ENCODE data around the gene CDH23. TPM values are rescaled to one million over a fixed set of nuclear protein-coding genes. Genes with fewer than 3 reads are reported as not detected.

The CDH23 gene
- total and polyA plus RNA-seq, 9 of the 15 experiments (the other 6 are each of a cell fraction or from before 2014, with no cell fraction given): 0.18 to 1.2 (median 0.47) TPM

DNA sequence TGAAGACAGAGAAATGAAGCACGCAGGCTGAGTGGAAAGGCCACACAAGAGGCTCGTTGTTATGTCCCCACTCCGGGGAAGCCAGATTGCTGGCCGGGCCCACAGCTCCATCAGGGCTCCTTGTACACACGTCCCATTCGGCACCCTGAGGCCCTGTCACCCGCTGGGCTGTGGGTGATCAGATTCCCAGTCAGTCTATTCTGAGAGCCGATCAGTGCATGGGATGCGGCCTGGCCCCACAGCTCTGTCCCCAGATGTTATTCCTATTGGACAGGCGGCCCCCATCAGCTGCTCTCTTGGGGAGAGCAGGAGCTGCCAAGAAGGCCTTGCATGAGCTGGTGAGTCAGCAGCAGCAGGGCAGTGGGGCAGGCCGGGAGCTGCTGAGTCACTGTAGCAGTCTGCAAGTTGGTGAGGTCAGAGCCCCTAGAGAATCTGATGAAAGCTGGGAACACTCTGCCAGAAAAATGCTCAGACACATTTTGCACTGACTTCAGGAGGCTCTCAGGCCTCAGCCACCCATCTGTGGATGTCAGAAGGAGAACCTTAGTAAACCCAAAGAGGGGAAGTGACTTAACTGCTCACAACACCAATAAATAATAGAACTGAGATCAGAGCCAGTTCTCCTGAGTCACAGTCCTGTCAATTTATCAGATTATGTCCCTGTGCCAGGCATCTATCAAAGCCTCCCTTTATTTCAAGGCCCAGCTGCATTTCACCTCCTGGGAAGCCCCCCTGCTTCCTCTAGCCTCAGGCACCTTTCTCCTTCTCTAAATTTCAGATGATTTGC is 463.7 kb downstream of the CDH23 start (continued):
- TF ChIP-seq MAFF (IDR thresholded peaks at IDR 0.05; ENCODE audit: low read length): peak; percentile 96
- TF ChIP-seq PHTF2 (CRISPR knock-in tag; IDR thresholded peaks at IDR 0.05): no peak
- TF ChIP-seq, protein P1, sequence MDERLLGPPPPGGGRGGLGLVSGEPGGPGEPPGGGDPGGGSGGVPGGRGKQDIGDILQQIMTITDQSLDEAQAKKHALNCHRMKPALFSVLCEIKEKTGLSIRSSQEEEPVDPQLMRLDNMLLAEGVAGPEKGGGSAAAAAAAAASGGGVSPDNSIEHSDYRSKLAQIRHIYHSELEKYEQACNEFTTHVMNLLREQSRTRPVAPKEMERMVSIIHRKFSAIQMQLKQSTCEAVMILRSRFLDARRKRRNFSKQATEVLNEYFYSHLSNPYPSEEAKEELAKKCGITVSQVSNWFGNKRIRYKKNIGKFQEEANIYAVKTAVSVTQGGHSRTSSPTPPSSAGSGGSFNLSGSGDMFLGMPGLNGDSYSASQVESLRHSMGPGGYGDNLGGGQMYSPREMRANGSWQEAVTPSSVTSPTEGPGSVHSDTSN (CRISPR knock-in tag; IDR thresholded peaks at IDR 0.05; ENCODE audit: low read depth): no peak
- TF ChIP-seq, protein P1 (tag; conservative IDR thresholded peaks at IDR 0.05; ENCODE audit: low read depth): peak; percentile 89
- TF ChIP-seq, protein P2, sequence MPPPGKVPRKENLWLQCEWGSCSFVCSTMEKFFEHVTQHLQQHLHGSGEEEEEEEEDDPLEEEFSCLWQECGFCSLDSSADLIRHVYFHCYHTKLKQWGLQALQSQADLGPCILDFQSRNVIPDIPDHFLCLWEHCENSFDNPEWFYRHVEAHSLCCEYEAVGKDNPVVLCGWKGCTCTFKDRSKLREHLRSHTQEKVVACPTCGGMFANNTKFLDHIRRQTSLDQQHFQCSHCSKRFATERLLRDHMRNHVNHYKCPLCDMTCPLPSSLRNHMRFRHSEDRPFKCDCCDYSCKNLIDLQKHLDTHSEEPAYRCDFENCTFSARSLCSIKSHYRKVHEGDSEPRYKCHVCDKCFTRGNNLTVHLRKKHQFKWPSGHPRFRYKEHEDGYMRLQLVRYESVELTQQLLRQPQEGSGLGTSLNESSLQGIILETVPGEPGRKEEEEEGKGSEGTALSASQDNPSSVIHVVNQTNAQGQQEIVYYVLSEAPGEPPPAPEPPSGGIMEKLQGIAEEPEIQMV (tag; conservative IDR thresholded peaks at IDR 0.05; ENCODE audit: low read depth): peak; percentile 22; the same call in 1 of the 2 replicates
- TF ChIP-seq NUFIP1 (IDR thresholded peaks at IDR 0.05; ENCODE audit: partially characterized antibody): peak; percentile 61
- TF ChIP-seq DPF2 (IDR thresholded peaks at IDR 0.05): peak; percentile 95
- TF ChIP-seq ZNF134 (CRISPR knock-in tag; conservative IDR thresholded peaks at IDR 0.05): peak; percentile 50; the same call in 1 of the 2 replicates
- TF ChIP-seq NR4A1 (CRISPR knock-in tag; IDR thresholded peaks at IDR 0.05): 0 out of 2 replicates have a peak, but pooled peaks have one; percentile 38
- peak; percentile 85; the same call in 1 of the 2 replicates for TF ChIP-seq NR4A1 (tag; IDR thresholded peaks at IDR 0.05)
- 0 out of 2 replicates have a peak, but pooled peaks have one; percentile 11 for TF ChIP-seq NR2C1 (IDR thresholded peaks at IDR 0.05)
- peak; percentile 73 for TF ChIP-seq NR2C1 (tag; IDR thresholded peaks at IDR 0.05)
- TF ChIP-seq PTBP1 (IDR thresholded peaks at IDR 0.05; ENCODE audit: low read depth, low read length): no peak
- TF ChIP-seq TFE3 (CRISPR knock-in tag; IDR thresholded peaks at IDR 0.05): no peak; the same call in 1 of the 2 replicates
- no peak for TF ChIP-seq PRMT5 (CRISPR knock-in tag; IDR thresholded peaks at IDR 0.05)
- TF ChIP-seq NBN (IDR thresholded peaks at IDR 0.05; ENCODE audit: low read depth): peak; percentile 90
- TF ChIP-seq RFX1 (IDR thresholded peaks at IDR 0.05): no peak
- peak; percentile 100 for TF ChIP-seq FOSL1 (tag; conservative IDR thresholded peaks at IDR 0.05)
- no peak for TF ChIP-seq FOXA3 (CRISPR knock-in tag; conservative IDR thresholded peaks at IDR 0.05 in 1 of 2, IDR thresholded peaks at IDR 0.05 in 1 of 2)
- peak; percentile 74; the same call in 1 of the 2 replicates for TF ChIP-seq ZNF197 (CRISPR knock-in tag; IDR thresholded peaks at IDR 0.05; ENCODE audit: low read depth)
- peak; percentile 60 for TF ChIP-seq LCOR (CRISPR knock-in tag; IDR thresholded peaks at IDR 0.05)
- TF ChIP-seq ZEB2 (IDR thresholded peaks at IDR 0.05): peak; percentile 48; the same call in 1 of the 2 replicates
- no peak for TF ChIP-seq SAFB2 (IDR thresholded peaks at IDR 0.05; ENCODE audit: borderline replicate concordance, low read depth, low read length, severe bottlenecking)
